ENCODE measurements around the gene CBY2.
"Not testable (repeated sequence)": the region's sequence is repeated elsewhere in the genome, so short reads cannot be mapped to it uniquely, and the experiment has no call there.

CBY2 gene

GRCh38 chr13:45702088-45702487 is at the start of gene CBY2:
Gene CBY2, plus strand, starts transcription at chr13:45702320. Its CDS starts 71 bp downstream, at chr13:45702391.
- no peak for DNase-seq

GRCh38 chr13:45654633-45655349 is 47.3 kb upstream of the CBY2 start:
- DNase-seq: no peak

- no peak for DNase-seq
Observed at GRCh38 chr13:45658586-45659235, 43.4 kb upstream of the CBY2 start.

GRCh38 chr13:45659536-45659935 is 42.6 kb upstream of the CBY2 start:
- no peak for DNase-seq

- DNase-seq: not testable (repeated sequence)
Observed at GRCh38 chr13:45660458-45660857, 41.7 kb upstream of the CBY2 start.

- no peak for DNase-seq
Observed at GRCh38 chr13:45662162-45662561, 40.0 kb upstream of the CBY2 start.

- DNase-seq: not testable (repeated sequence)
Observed at GRCh38 chr13:45662903-45663302, 39.2 kb upstream of the CBY2 start.

GRCh38 chr13:45669626-45670025 is 32.5 kb upstream of the CBY2 start:
- DNase-seq: not testable (repeated sequence)

GRCh38 chr13:45670189-45670885 is 31.8 kb upstream of the CBY2 start:
- no peak for DNase-seq

- DNase-seq: no peak
Observed at GRCh38 chr13:45674908-45675307, 27.2 kb upstream of the CBY2 start.

- no peak for DNase-seq
Observed at GRCh38 chr13:45678282-45678681, 23.8 kb upstream of the CBY2 start.

- DNase-seq: no peak
Observed at GRCh38 chr13:45681113-45681512, 21.0 kb upstream of the CBY2 start.

GRCh38 chr13:45682494-45683008 is 19.6 kb upstream of the CBY2 start:
- DNase-seq: no peak

GRCh38 chr13:45683701-45684100 is 18.4 kb upstream of the CBY2 start:
- DNase-seq: no peak

- DNase-seq: no peak
Observed at GRCh38 chr13:45688577-45688976, 13.5 kb upstream of the CBY2 start.

GRCh38 chr13:45690636-45691035 is 11.5 kb upstream of the CBY2 start:
- no peak for DNase-seq

GRCh38 chr13:45691251-45691650 is 10.9 kb upstream of the CBY2 start:
- DNase-seq: no peak

GRCh38 chr13:45691667-45692066 is 10.5 kb upstream of the CBY2 start:
- DNase-seq: no peak

- DNase-seq: peak; percentile 20 to 48
Observed at GRCh38 chr13:45695198-45695730, 6.9 kb upstream of the CBY2 start.

- no peak for DNase-seq
Observed at GRCh38 chr13:45696610-45697226, 5.4 kb upstream of the CBY2 start.

GRCh38 chr13:45700971-45701900 is 884 bp upstream of the CBY2 start:
- peak in 1 of 2 experiments; percentile 23 for DNase-seq
